ENCODE measurements around the gene TMEM72. TPM values are rescaled to one million over a fixed set of nuclear protein-coding genes. Genes with fewer than 3 reads are reported as not detected.
A peak's percentile ranks its signal among the peaks of the same experiment; 100 is the strongest.

The TMEM72 gene
- total and polyA plus RNA-seq, 4 donors: 0.33 to 8.0 (median 0.92) TPM

DNA sequence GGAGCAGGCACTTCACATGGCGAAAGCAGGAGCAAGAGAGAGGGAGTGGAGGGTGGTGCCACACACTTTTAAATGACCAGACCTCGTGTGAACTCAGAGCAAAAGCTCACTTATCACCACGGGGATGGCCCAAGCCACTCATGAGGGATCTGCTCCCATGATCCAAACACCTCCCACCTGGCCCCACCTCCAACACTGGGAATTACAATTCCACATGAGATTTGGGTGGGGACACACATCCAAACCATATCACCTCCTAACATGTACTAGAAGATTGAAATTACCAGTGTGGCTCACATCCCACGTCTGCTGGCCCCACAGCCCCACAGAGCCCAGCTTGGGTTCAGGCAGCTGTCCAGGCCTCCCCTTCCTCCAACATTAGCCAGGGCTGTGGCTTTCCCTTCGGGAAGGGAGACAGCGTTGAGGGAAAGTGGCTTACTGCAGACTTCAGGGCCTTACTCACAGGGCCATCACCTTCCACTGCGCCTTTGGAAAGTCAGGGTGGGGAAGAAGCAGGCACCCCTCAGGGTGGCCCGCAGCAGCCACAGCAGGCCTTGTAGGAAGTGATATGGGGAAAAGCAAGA lies 59.8 kb downstream of the TMEM72 start:
- no peak for DNase-seq (ENCODE audit: low read depth in 4 of 6, low spot score in 6 of 6)
- H3K27ac ChIP-seq (ENCODE audit: low read depth, low read length): no peak overlapping the region
- no peak overlapping the region for H3K4me3 ChIP-seq (ENCODE audit: low read depth, low read length)
- no peaks in the 10 kb centered on the region for H3K9me3 ChIP-seq (ENCODE audit: control insufficient read depth, insufficient read depth, low read length)
- 90% methylated on average over 5 of the region's 8 CpGs for WGBS (ENCODE audit: insufficient coverage)
- H3K36me3 ChIP-seq (ENCODE audit: control insufficient read depth, insufficient read depth, low read length): peaks cover 58% of the 10 kb centered on the region
- no peaks in the 10 kb centered on the region for H3K27me3 ChIP-seq (ENCODE audit: control insufficient read depth, insufficient read depth, low read length)
- peaks cover 60% of the 10 kb centered on the region for H3K4me1 ChIP-seq (ENCODE audit: control insufficient read depth, insufficient read depth, low read length)

DNA sequence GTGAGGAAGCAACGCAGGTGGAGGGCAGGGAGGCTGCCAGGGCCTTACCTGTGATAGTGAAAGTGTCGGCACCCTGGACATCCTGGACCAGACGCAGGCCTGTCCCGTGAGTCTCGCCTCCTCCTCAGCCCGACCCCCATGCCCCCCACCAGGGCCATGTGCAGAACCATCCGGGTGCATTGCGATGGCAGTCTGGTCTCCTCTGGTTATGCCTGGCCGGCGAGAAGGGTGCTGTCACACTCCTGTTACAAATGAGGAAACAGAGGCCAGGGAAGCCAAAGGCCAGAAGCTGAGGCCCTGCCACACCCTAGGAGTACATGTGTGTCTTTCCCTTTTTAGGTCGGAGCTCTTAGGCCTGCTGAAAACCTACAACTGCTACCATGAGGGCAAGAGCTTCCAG lies 60.3 kb downstream of the TMEM72 start:
- no peak for DNase-seq (ENCODE audit: low read depth in 4 of 6, low spot score in 6 of 6)
- Histone ChIP-seq H3K27me3 (ENCODE audit: control insufficient read depth, insufficient read depth, low read length) (no peaks in the 10 kb centered on the region), H3K36me3 (ENCODE audit: control insufficient read depth, insufficient read depth, low read length) (peaks cover 60% of the 10 kb centered on the region), H3K4me3 (ENCODE audit: low read depth, low read length) (no peak overlapping the region), H3K9me3 (ENCODE audit: control insufficient read depth, insufficient read depth, low read length) (no peaks in the 10 kb centered on the region), H3K4me1 (ENCODE audit: control insufficient read depth, insufficient read depth, low read length) (peaks cover 58% of the 10 kb centered on the region), H3K27ac (ENCODE audit: low read depth, low read length) (no peak overlapping the region)
- 95% methylated on average over 10 of the region's 11 CpGs for whole genome bisulfite sequencing (ENCODE audit: insufficient coverage)

DNA sequence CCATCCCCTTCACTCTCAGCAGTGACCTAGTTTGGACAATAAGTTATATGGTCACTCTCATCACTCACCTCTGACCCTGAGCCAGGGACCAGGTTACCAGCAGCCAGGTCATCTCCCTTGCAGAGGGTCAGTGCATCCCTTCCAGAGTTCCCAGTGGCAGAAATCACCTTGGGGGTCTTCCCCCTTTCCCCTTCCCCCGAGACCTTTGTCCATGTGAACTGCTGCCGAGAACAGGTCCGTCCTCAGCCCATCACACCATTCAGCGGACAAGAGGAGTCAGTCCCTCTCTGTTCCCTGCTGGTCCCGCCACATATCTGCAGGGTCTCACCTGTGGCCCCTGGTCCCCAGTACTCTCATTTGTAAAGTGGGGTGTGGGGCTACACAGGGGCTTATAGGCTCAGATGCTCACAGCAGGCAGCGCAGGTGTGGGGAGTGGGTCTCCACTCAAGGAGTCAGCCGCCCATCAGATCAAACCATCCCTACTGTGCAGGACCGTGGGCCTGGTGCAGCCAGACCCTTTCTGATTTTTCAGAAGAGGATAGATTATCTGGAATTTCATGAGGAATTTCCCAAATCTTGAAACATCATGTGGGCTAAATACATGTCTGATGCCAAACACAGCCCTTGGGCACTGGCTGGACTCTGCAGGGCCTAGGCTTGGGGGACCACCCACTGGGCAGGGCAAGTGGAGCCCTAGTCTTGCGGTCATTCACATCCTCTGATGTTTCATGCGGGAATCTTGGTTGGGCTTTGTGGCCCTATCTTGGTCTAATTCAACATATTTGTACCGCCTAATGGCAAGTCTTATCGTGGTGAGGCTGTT lies 61.0 kb downstream of the TMEM72 start:
- Histone ChIP-seq H3K36me3 (ENCODE audit: control insufficient read depth, insufficient read depth, low read length) (peaks cover 64% of the 10 kb centered on the region), H3K4me1 (ENCODE audit: control insufficient read depth, insufficient read depth, low read length) (peaks cover 62% of the 10 kb centered on the region), H3K27me3 (ENCODE audit: control insufficient read depth, insufficient read depth, low read length) (no peaks in the 10 kb centered on the region), H3K27ac (ENCODE audit: low read depth, low read length) (no peak overlapping the region), H3K9me3 (ENCODE audit: control insufficient read depth, insufficient read depth, low read length) (no peaks in the 10 kb centered on the region), H3K4me3 (ENCODE audit: low read depth, low read length) (no peak overlapping the region)
- no peak for DNase-seq (ENCODE audit: low read depth in 4 of 6, low spot score in 6 of 6)
- WGBS (ENCODE audit: insufficient coverage): 96% methylated on average over 4 of the region's 12 CpGs

DNA sequence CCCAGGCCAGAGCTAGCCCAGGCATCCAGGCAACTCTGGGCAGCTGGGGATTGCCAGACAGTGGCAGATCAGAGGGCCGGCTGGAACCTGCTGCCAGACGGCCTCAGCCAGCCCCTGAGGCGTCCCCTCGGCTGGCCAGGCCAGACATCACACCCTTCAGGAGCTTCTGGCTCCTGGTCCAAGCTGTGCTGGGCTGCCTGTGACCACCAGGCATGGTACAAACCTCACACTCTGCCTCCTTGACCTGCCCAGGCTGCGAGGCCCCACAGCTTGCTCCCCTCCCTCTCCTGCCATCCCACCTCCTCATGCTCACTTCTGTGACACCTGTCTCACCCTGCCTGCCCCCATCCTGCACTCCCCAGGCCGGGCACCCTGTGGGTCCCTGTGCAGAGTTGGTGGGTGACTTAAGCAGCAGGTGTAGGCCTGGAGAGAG lies 61.8 kb downstream of the TMEM72 start:
- Histone ChIP-seq H3K27me3 (ENCODE audit: control insufficient read depth, insufficient read depth, low read length) (no peaks in the 10 kb centered on the region), H3K9me3 (ENCODE audit: control insufficient read depth, insufficient read depth, low read length) (no peaks in the 10 kb centered on the region), H3K36me3 (ENCODE audit: control insufficient read depth, insufficient read depth, low read length) (peaks cover 71% of the 10 kb centered on the region), H3K4me1 (ENCODE audit: control insufficient read depth, insufficient read depth, low read length) (peaks cover 62% of the 10 kb centered on the region), H3K27ac (ENCODE audit: low read depth, low read length) (no peak overlapping the region), H3K4me3 (ENCODE audit: low read depth, low read length) (no peak overlapping the region)
- no peak for DNase-seq (ENCODE audit: low read depth in 4 of 6, low spot score in 6 of 6)
- 67% methylated on average over 5 of the region's 6 CpGs for WGBS (ENCODE audit: insufficient coverage)

DNA sequence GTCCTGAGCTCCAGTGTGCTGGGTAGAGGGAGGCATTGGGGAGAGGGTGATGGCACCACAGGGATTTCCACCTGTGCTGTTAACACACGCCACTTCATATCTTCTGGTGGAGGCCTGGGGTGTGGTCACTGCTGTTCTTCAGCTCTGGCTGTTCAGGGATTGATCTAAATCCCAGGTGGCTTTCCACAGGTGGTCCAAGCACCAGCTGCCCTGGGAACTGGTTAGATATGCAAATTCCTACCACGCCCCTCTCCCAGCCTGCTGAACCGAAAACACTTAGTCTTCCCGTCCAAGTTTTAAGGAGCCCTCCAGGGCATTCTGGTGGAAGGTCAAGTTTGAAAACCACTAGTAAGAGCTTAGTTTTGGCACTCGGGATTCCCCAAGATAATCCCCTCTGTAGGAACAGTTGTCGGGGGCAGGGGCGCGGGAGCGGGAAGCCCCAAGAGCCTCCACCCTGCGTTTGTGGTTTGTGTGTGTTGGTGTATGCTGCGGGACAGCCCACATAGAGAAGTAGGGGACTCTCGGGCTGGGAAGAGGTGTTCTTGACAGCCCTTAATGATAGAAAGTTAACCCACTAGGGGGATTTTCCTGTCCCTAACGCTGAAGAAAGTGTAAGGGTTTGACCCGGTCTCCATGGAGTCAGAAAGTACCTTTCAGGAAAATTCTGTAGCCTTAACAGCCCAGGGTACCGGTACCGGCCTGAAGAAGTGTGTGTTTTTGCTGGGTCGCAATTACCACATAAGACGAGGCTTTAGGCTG lies 62.4 kb downstream of the TMEM72 start:
- Histone ChIP-seq H3K4me1 (ENCODE audit: control insufficient read depth, insufficient read depth, low read length) (peaks cover 62% of the 10 kb centered on the region), H3K27ac (ENCODE audit: low read depth, low read length) (no peak overlapping the region), H3K4me3 (ENCODE audit: low read depth, low read length) (no peak overlapping the region), H3K36me3 (ENCODE audit: control insufficient read depth, insufficient read depth, low read length) (peaks cover 73% of the 10 kb centered on the region), H3K9me3 (ENCODE audit: control insufficient read depth, insufficient read depth, low read length) (no peaks in the 10 kb centered on the region), H3K27me3 (ENCODE audit: control insufficient read depth, insufficient read depth, low read length) (no peaks in the 10 kb centered on the region)
- DNase-seq (ENCODE audit: low read depth in 4 of 6, low spot score in 6 of 6): no peak
- 69% methylated on average over 15 of the region's 18 CpGs for WGBS (ENCODE audit: insufficient coverage)

DNA sequence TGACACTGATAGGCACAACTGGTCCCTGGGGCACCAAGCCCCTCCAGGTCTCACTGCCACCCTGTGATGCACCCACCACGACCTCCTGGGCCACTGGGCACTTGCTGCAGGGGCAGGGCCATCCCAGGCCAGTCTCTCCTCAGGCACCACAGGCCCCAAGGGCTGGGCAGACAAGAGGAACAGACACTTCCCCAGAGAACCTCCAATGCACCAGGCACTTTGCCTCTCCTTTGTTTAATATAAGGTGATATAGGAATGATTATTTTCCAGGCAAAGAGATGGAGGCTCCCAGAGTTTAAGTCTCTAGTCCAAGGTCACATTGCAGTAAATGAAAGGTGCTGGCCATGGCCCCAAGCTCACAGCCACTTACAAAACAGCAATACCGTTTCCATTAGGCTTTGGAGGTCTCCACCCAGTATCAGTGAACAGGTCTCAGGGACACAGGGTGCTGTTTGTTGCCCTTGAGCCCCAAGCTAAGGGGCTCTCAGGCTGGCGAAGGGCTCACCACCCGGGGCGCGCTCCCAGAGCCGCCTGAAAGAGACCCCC lies 63.0 kb downstream of the TMEM72 start:
- no peaks in the 10 kb centered on the region for H3K27me3 ChIP-seq (ENCODE audit: control insufficient read depth, insufficient read depth, low read length)
- no peak for DNase-seq (ENCODE audit: low read depth in 4 of 6, low spot score in 6 of 6)
- H3K9me3 ChIP-seq (ENCODE audit: control insufficient read depth, insufficient read depth, low read length): no peaks in the 10 kb centered on the region
- peaks cover 63% of the 10 kb centered on the region for H3K4me1 ChIP-seq (ENCODE audit: control insufficient read depth, insufficient read depth, low read length)
- H3K36me3 ChIP-seq (ENCODE audit: control insufficient read depth, insufficient read depth, low read length): peaks cover 73% of the 10 kb centered on the region
- H3K27ac ChIP-seq (ENCODE audit: low read depth, low read length): peak overlapping the region; percentile 69
- peak overlapping the region; percentile 39 for H3K4me3 ChIP-seq (ENCODE audit: low read depth, low read length)
- WGBS (ENCODE audit: insufficient coverage): 37% methylated on average over 7 of the region's 7 CpGs

GRCh38 chr10:44974628-44975430 lies 63.7 kb downstream of the TMEM72 start:
- no peaks in the 10 kb centered on the region for H3K27me3 ChIP-seq (ENCODE audit: control insufficient read depth, insufficient read depth, low read length)
- no peaks in the 10 kb centered on the region for H3K9me3 ChIP-seq (ENCODE audit: control insufficient read depth, insufficient read depth, low read length)
- H3K36me3 ChIP-seq (ENCODE audit: control insufficient read depth, insufficient read depth, low read length): peaks cover 74% of the 10 kb centered on the region
- 5% methylated on average over 41 of the region's 46 CpGs for WGBS (ENCODE audit: insufficient coverage)
- H3K4me1 ChIP-seq (ENCODE audit: control insufficient read depth, insufficient read depth, low read length): peaks cover 63% of the 10 kb centered on the region
- H3K27ac ChIP-seq (ENCODE audit: low read depth, low read length): peak overlapping the region; percentile 69
- peak in 2 of 6 donors; percentile 78 to 87 for DNase-seq (ENCODE audit: low read depth in 4 of 6, low spot score in 6 of 6)
- peak overlapping the region; percentile 39 for H3K4me3 ChIP-seq (ENCODE audit: low read depth, low read length)

GRCh38 chr10:44975431-44976331 lies 64.5 kb downstream of the TMEM72 start:
- peak overlapping the region; percentile 33 for H3K27ac ChIP-seq (ENCODE audit: low read depth, low read length)
- H3K27me3 ChIP-seq (ENCODE audit: control insufficient read depth, insufficient read depth, low read length): no peaks in the 10 kb centered on the region
- 36% methylated on average over 9 of the region's 10 CpGs for WGBS (ENCODE audit: insufficient coverage)
- no peak for DNase-seq (ENCODE audit: low read depth in 4 of 6, low spot score in 6 of 6)
- H3K4me1 ChIP-seq (ENCODE audit: control insufficient read depth, insufficient read depth, low read length): peaks cover 72% of the 10 kb centered on the region
- peaks cover 69% of the 10 kb centered on the region for H3K36me3 ChIP-seq (ENCODE audit: control insufficient read depth, insufficient read depth, low read length)
- H3K9me3 ChIP-seq (ENCODE audit: control insufficient read depth, insufficient read depth, low read length): no peaks in the 10 kb centered on the region
- H3K4me3 ChIP-seq (ENCODE audit: low read depth, low read length): no peak overlapping the region
